GM18951 (cell line): ENCODE measurements around the gene PLEKHG5.

ENCODE experiments used
- POLR2A ChIP-seq: IDR thresholded peaks from 4 replicates; pipeline ENCODE4 v1.6.1; 2011; ENCODE audit warnings: mild to moderate bottlenecking; ENCODE audit not compliant: insufficient read length, insufficient read depth; ENCODE audit errors: extremely low read depth
- in situ Hi-C: fragments of 300-500 bp; cut with MboI; formaldehyde crosslinking; loops from one replicate; pipeline ENCODE4 v1.12.0; 2022; ENCODE audit warnings: low sequenced_read_pairs, mixed read lengths, inconsistent platforms; ENCODE audit not compliant: unreplicated experiment

Gene PLEKHG5

GRCh38 chr1:6474815-6475282, 16.6 kb downstream of the PLEKHG5 start:
- in situ Hi-C loops = no loop called here
- TF ChIP-seq POLR2A = no peak

GRCh38 chr1:6473974-6474814, 17.3 kb downstream of the PLEKHG5 start:
- in situ Hi-C loops = no loop called here
- TF ChIP-seq POLR2A = no peak

- TF ChIP-seq POLR2A = no peak
- in situ Hi-C loops = no loop called here
Measured at GRCh38 chr1:6473156-6473555, 18.3 kb downstream of the PLEKHG5 start.

- TF ChIP-seq POLR2A = no peak
- in situ Hi-C loops = no loop called here
Measured at GRCh38 chr1:6472391-6472790, 19.1 kb downstream of the PLEKHG5 start.

GRCh38 chr1:6471970-6472368, 19.5 kb downstream of the PLEKHG5 start:
- no peak for TF ChIP-seq POLR2A
- in situ Hi-C loops = no loop called here

- in situ Hi-C loops = no loop called here
- TF ChIP-seq POLR2A = no peak
Measured at GRCh38 chr1:6471086-6471969, 20.1 kb downstream of the PLEKHG5 start.

- in situ Hi-C loops = no loop called here
- TF ChIP-seq POLR2A = no peak
Measured at GRCh38 chr1:6470132-6471085, 21.1 kb downstream of the PLEKHG5 start.

- TF ChIP-seq POLR2A = no peak
- in situ Hi-C loops = no loop called here
Measured at GRCh38 chr1:6468729-6469461, 22.6 kb downstream of the PLEKHG5 start.

- in situ Hi-C loops = no loop called here
Measured at GRCh38 chr1:6467744-6468688, 23.5 kb downstream of the PLEKHG5 start.

GRCh38 chr1:6467224-6467623, 24.2 kb downstream of the PLEKHG5 start:
- no peak for TF ChIP-seq POLR2A
- in situ Hi-C loops = no loop called here

More at GRCh38 chr1:6467744-6468688, 23.5 kb downstream of the PLEKHG5 start:
- no peak for TF ChIP-seq POLR2A

- in situ Hi-C loops = no loop called here
- no peak for TF ChIP-seq POLR2A
Measured at GRCh38 chr1:6466751-6467150, 24.7 kb downstream of the PLEKHG5 start.
